ENCODE measurements around the gene CCDC90B.
"Not testable (repeated sequence)": the region's sequence is repeated elsewhere in the genome, so short reads cannot be mapped to it uniquely, and the experiment has no call there.

Gene CCDC90B, protein sequence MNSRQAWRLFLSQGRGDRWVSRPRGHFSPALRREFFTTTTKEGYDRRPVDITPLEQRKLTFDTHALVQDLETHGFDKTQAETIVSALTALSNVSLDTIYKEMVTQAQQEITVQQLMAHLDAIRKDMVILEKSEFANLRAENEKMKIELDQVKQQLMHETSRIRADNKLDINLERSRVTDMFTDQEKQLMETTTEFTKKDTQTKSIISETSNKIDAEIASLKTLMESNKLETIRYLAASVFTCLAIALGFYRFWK

DNA sequence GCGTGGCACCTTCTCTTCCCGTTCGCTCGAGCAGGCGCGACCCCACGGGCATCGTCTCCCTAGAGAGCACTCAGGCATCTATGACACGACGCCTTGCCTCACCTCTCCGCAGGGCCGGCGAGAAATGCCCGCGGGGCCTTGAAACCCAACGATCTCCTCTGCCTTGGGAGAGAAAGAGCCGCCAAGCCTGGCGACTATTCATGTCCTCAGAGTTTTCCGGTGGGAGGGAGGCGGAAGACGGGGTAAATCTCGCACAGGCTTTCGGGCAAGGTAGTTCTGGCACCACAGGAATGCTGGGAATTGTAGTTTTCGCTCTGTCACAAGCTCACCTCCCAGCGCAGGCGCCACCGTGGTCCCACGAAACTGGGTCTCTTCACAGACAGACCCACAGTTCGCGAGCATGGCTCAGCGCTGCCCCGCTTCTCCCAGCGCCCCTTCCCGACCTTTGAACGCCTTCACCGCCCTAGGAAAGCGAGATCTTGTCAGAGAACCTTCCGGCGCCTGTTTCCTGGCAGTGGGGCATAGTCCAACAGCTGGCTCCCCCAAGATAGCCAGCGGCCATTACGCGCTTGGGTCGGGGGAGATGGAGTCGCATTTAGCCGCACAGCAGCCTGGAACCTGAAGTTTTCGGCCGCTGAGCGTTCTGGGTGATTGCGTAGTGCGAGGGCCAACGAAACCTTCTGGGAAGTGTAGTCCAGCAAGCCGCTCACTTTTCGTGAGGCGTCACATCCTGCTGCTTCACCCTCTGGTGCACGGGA lies at the start of gene CCDC90B:
CCDC90B (minus strand) TSS at position 597 of the 758 bp plus-strand sequence; CDS start at position 202, 395 bp downstream.
- peak; percentile 90 to 93 for DNase-seq

GRCh38 chr11:83335446-83336070 lies 49.4 kb upstream of the CCDC90B start:
- no peak for DNase-seq

GRCh38 chr11:83330303-83330702 lies 44.1 kb upstream of the CCDC90B start:
- DNase-seq = no peak

GRCh38 chr11:83326326-83326725 lies 40.2 kb upstream of the CCDC90B start:
- no peak for DNase-seq

DNA sequence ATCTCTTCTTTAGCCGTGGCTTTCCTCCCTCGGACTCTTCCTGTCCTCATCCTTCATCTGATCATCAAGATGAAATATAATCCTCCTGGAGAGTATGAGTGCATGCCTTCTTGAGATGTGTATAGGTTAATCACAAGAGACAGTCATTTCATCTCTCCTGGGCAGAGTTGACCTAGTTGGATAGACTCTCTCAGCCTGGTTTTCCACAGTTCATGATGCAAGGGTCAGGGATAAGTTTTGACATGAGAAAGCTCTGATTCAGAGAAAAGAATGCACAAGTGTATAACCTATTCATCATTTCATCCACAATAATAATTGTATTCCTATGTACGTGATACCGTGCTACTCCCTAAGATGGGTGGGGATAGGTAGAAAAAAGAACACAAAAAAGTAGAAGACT lies 33.2 kb upstream of the CCDC90B start:
- DNase-seq = no peak

DNA sequence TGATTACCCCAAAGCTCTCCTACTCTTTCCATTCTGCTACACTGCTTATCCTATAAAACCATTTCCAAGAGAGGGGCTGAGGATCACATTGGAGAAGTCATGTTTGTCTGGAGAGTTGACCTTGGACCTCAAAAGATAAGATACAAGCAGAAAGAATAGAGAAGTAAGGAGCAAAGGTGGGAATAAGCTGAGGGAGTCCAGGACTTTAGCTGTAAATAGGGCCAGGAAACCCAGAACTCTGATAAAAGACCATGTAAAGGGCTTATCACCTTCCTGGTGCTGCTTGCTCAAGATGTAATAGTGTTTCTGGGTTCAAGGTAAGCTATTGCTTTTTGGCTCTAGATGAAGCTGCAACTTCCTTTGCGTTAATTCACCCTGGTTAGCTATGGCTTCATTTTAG lies 32.8 kb upstream of the CCDC90B start:
- no peak for DNase-seq

- DNase-seq = no peak
Measured at GRCh38 chr11:83317757-83318690, 31.9 kb upstream of the CCDC90B start.

DNA sequence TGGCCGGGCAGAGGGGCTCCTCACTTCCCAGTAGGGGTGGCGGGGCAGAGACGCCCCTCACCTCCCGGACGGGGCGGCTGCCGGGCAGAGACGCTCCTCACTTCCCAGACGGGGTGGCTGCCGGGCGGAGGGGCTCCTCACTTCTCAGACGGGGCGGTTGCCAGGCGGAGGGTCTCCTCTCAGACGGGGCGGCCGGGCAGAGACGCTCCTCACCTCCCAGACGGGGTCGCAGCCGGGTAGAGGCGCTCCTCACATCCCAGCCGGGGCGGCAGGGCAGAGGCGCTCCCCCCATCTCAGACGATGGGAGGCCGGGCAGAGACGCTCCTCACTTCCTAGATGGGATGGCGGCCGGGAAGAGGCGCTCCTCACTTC lies 30.7 kb upstream of the CCDC90B start:
- not testable (repeated sequence) for DNase-seq

- DNase-seq = not testable (repeated sequence)
Measured at GRCh38 chr11:83316143-83316896, 30.2 kb upstream of the CCDC90B start.

DNA sequence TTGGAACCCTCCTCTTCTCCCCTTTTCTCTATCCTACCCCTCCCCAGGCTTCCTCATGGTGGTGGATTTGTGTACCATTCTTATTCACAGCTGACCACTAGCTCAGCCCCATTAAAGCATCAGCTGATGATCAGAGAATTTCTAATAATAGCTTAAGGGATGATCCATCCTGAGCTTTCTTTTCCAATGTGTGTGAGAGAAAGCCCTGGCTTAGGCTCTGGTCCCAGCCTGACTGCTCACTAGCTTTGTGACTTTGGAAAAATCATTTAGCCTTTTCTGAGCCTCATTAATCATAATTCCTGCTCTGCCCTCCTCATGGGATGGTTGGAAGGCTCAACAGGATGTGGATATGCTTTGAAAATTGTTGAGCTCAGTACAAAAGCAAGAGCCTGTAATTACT lies 26.3 kb upstream of the CCDC90B start:
- no peak for DNase-seq

DNA sequence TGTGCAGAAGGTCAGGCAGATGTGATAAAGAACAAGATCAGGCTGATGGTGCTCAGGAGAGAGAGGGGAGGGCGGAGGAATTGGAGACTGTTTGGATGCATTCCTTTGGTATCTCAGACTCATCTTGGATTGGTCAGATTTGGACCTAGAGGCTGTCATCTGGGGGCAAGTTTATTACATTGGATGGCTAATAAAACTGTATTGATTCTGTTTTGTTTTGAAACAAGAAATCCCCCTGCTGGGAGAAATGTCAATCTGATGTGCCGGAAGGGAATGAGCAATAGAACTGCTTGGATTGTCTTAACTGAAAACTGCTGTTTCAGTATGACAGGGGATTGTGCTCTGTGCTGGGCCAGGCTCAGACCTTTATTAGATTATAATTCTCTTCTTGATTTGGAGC lies 25.5 kb upstream of the CCDC90B start:
- no peak for DNase-seq

DNA sequence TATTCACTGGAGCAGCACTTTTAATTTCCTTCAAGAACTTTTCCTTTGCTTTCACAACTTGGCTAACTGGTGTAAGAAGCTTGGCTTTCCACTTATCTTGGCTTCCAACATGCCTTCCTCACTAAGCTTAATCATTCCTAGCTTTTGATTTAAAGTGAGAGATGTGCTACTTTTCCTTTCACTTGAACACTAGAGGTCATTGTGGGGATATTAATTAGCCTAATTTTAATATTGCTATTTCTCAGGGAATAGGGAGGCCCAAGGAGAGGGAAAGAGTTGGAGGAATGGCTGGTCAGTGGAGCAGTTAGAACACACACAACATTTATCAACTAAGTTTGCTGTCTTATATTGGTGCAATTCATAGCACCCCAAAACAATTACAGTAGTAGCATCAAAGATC lies 24.6 kb upstream of the CCDC90B start:
- DNase-seq = no peak

DNA sequence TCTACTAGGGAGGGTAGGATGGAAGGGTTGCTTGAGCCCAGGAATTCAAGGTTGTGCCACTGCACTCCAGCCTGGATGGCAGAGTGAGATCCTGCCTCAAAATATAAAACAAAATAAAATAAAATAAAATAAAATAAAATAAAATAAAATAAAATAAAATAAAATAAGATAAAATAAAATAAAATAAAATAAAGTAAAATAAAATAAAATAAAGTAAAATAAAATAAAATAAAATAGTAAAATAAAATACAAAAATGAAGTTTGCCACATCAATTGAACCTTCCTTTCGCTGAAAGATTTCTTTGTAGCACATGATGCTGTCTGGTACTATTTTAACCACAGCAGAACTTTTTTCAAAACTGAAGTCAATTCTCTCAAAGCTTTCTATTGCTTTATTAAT lies 22.4 kb upstream of the CCDC90B start:
- DNase-seq = not testable (repeated sequence)

DNA sequence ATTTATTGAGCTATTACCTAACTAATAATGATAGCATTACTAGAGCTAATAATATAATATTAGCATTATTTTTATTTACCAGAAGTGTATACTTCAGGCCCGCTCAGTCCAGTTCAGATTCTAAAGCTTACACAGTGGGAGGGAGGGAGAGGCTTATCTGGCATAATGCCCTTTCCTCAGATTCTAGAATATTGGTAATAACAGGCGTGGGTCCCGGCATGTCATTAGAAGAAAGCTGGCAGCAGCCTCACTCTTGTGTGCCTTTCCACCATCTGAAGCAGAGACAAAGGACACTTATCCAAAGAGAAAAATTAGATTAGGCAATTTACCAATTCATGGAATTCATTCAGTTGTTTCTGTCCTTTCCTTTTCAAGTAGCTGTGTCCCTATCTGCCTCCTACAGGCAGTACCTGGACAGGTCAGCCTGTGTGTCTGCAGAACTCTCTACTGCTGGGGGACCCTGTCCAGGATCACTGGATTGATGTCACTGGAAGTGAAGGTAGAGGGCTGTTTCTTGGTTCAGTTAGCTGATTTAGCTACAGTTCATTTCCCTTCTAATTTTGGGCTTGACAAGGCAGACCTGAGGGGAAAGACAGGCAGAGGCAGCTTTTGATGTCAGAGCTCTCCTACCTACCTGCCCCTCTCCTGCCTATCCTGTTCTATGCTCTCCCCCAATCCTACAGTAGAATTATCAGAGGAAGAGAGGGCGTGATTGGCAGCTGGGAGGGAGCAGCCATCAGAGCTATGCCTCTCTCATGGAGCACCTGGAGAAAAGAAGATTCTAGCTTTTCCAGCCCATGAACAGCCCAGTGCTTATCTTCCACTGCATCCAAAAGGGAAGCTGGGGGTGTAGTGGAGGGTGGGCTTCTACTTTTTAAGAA lies 20.3 kb upstream of the CCDC90B start:
- DNase-seq = no peak

GRCh38 chr11:83303316-83303715 lies 17.1 kb upstream of the CCDC90B start:
- no peak for DNase-seq

DNA sequence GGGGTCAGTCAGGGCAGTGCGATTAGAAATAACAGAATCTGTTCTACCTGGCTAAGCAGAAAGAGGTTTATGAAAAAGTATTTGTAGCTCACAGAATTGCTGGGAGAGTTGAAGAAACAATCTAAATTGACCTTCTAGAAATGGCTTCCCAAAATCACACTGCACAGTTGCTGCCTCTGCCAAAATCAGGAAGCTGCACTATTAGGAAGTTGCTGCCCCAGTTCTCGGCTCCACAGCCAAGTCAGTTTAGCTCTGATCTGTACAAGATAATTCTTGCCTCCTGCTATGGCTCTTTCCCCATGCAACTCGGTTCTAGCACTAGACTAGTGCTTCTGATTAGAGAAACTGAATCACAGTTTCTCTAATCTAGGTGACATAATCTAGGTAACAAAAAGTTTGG lies 16.0 kb upstream of the CCDC90B start:
- no peak for DNase-seq

- DNase-seq = no peak
Measured at GRCh38 chr11:83299681-83300080, 13.5 kb upstream of the CCDC90B start.

GRCh38 chr11:83294208-83294607 lies 8.0 kb upstream of the CCDC90B start:
- no peak for DNase-seq

- DNase-seq = no peak
Measured at GRCh38 chr11:83293457-83293774, 7.2 kb upstream of the CCDC90B start.

GRCh38 chr11:83292709-83293456 lies 6.7 kb upstream of the CCDC90B start:
- DNase-seq = peak in 1 of 2 experiments; percentile 18

GRCh38 chr11:83287631-83288030 lies 1.5 kb upstream of the CCDC90B start:
- DNase-seq = no peak
